ENCODE data around the gene CCL8. TPM values are rescaled to one million over a fixed set of nuclear protein-coding genes. Genes with fewer than 3 reads are reported as not detected.

CCL8 gene
- total and polyA plus RNA-seq, 7 donors: 0.03 to 0.42 (median 0.09) TPM; not detected in 4

DNA sequence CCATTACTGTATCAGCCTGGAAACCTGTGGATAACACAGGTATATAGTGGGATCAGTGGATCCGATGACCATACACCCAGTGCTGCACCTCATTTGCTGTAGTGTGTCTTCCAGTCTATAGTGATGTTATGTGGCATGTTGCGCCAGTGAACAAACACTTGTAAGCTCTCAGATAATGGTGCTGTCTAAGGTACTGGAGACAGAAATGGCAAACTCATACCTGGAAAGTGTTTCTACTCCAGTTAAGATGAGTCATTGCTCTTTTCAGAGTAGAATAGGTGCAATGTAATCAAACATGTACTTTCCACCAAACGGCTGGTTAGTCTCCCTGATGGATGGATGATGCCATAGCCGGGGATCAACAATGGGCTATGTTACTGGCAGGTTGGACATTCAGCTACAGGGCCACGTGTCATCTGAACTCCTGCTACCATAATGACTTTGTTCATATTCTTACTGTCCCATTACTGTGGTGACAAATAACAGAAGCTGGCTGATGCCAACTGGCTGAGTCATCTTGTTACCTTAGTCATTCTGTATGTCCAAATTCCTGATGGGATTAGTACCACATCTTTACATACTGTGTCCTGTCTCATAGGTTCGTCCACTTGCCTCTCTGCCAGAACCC, 27.4 kb upstream of the CCL8 start:
- TF ChIP-seq, protein P1, sequence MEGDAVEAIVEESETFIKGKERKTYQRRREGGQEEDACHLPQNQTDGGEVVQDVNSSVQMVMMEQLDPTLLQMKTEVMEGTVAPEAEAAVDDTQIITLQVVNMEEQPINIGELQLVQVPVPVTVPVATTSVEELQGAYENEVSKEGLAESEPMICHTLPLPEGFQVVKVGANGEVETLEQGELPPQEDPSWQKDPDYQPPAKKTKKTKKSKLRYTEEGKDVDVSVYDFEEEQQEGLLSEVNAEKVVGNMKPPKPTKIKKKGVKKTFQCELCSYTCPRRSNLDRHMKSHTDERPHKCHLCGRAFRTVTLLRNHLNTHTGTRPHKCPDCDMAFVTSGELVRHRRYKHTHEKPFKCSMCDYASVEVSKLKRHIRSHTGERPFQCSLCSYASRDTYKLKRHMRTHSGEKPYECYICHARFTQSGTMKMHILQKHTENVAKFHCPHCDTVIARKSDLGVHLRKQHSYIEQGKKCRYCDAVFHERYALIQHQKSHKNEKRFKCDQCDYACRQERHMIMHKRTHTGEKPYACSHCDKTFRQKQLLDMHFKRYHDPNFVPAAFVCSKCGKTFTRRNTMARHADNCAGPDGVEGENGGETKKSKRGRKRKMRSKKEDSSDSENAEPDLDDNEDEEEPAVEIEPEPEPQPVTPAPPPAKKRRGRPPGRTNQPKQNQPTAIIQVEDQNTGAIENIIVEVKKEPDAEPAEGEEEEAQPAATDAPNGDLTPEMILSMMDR (IDR thresholded peaks at IDR 0.05): no peak
- no peak for ATAC-seq
- Histone ChIP-seq H3K4me3 (no peak overlapping the region), H3K9me3 (no peaks in the 10 kb centered on the region), H3K27me3 (ENCODE audit: insufficient read depth in 3 of 3, low read length in 2 of 3) (no peaks in the 10 kb centered on the region), H3K36me3 (ENCODE audit: insufficient read depth in 1 of 2, low read depth in 1 of 2) (no peaks in the 10 kb centered on the region), H3K4me1 (no peaks in the 10 kb centered on the region), H3K27ac (no peak overlapping the region)
- DNase-seq: no peak
- intact Hi-C loops (cut with DNase I): no loop called here
- WGBS, 3 donors: 95 to 97% (median 96%) methylated on average over 6 of the region's 6 CpGs

DNA sequence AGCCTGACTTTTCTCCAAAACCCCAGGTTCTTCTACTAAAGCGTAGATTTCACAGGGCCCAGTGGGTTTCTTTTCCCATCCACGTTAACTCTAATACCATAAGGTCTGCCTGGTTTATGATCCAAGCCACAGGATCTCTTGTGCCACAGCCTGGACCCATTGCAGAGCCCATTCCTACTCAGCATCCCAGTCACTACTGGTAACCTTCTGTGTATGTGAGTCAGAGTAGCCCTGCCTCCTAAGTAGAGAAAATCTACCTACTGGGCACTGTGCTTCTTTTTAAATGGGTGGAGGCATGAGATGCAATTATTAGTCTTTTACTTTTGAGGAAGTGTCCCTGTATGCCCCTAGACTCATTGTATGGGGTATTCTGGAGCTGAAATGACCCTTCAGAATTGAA, 20.2 kb upstream of the CCL8 start:
- Histone ChIP-seq H3K4me1 (no peaks in the 10 kb centered on the region), H3K4me3 (no peak overlapping the region), H3K36me3 (ENCODE audit: insufficient read depth in 1 of 2, low read depth in 1 of 2) (no peaks in the 10 kb centered on the region), H3K9me3 (no peaks in the 10 kb centered on the region), H3K27ac (no peak overlapping the region), H3K27me3 (ENCODE audit: insufficient read depth in 3 of 3, low read length in 2 of 3) (no peaks in the 10 kb centered on the region)
- intact Hi-C loops (cut with DNase I): no loop called here
- ATAC-seq (no peak), DNase-seq (no peak)
- TF ChIP-seq, protein P1 (IDR thresholded peaks at IDR 0.05): no peak
- 93 to 100% (median 96%) methylated on average over 2 of the region's 2 CpGs for WGBS, 3 donors

DNA sequence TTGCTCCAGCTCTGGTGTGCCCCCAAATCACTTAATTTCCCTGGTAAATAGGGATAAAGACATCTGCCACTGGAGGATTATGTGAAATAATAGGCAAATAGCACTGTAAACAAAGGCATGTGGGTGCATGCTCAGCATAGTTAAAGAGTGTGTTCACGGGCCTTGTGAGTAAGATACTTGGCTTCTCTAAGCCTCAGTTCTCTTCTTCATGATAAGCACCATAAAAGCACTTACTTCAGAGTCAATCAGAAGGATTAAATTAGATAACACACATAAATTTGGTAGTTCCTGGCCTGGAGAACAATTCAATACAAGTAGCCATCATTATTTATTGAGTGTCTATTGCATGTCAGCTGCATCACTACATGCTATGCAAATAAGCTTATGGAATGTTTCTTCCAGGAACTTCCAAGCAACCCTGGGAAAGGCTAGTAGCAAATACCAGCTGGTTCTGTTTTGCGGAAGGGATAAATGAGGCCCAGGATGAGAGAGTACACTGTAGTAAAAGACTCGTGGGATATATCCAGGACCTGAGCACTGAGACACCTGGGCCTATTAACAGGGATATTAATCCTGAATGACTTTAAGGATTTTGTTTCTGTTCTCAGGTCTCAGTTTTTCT, 19.2 kb upstream of the CCL8 start:
- Histone ChIP-seq H3K9me3 (no peaks in the 10 kb centered on the region), H3K27ac (peak overlapping the region; percentile 48), H3K36me3 (ENCODE audit: insufficient read depth in 1 of 2, low read depth in 1 of 2) (no peaks in the 10 kb centered on the region), H3K4me3 (no peak overlapping the region), H3K4me1 (no peaks in the 10 kb centered on the region), H3K27me3 (ENCODE audit: insufficient read depth in 3 of 3, low read length in 2 of 3) (no peaks in the 10 kb centered on the region)
- 42 to 47% (median 47%) methylated on average over 3 of the region's 3 CpGs for WGBS, 3 donors
- intact Hi-C loops (cut with DNase I): no loop called here
- DNase-seq: no peak
- TF ChIP-seq, protein P1 (IDR thresholded peaks at IDR 0.05): no peak
- no peak for ATAC-seq

DNA sequence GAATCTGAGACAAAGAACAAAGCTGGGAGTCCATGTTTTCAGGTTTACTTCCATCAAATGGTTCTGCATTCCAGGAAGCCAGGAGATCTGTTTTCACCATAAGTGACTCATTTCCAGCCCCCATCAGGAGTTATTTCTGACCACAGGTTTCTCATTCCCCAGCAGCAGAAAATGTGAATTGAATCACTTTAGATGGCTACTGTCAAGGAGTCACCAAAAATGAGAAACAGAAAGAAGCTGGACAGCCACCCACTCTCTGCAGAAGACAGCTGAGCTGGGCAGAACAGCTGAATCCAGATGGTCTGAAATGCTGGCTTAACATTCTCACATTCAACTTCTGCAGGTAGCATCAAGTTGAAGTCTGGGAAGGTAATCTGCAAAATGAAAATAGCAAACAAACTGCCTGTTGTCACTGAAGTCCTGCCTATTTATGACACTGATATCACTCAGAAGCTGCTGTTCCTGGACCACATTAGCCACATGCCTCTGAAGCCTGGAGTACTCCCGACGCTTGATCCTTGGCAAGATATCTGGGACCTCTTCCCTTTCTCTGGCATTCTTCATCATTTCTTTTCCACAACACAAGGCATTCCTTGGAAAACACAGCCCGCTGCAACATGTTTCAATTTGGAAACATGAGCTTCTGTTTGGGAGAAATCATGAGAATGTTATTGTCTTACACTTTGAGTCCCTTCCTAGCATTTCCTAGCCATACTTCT, 18.4 kb upstream of the CCL8 start:
- TF ChIP-seq, protein P1 (IDR thresholded peaks at IDR 0.05): no peak
- Histone ChIP-seq H3K4me1 (no peaks in the 10 kb centered on the region), H3K27ac (peak overlapping the region; percentile 48), H3K27me3 (ENCODE audit: insufficient read depth in 3 of 3, low read length in 2 of 3) (no peaks in the 10 kb centered on the region), H3K4me3 (no peak overlapping the region), H3K9me3 (no peaks in the 10 kb centered on the region), H3K36me3 (ENCODE audit: insufficient read depth in 1 of 2, low read depth in 1 of 2) (no peaks in the 10 kb centered on the region)
- intact Hi-C loops (cut with DNase I): no loop called here
- no peak for DNase-seq
- peak in 1 of 4 donors; percentile 46 for ATAC-seq
- 19 to 21% (median 21%) methylated on average over 3 of the region's 3 CpGs for WGBS, 3 donors
